ENCODE measurements around the gene C10orf62. TPM values are rescaled to one million over a fixed set of nuclear protein-coding genes. Genes with fewer than 3 reads are reported as not detected.

The C10orf62 gene
- total RNA-seq, 1 donor from 2014 or later = 0.34 TPM

GRCh38 chr10:97600616-97601015 lies 11.1 kb downstream of the C10orf62 start:
- DNase-seq (ENCODE audit: extremely low spot score, unreplicated experiment) = no peak
- Mint-ChIP-seq H3K4me3 (no peak overlapping the region), H3K27me3 (no peaks in the 10 kb centered on the region), H3K4me1 (ENCODE audit: unreplicated experiment) (no peaks in the 10 kb centered on the region), H3K36me3 (no peaks in the 10 kb centered on the region), H3K9me3 (no peaks in the 10 kb centered on the region), H3K27ac (no peak overlapping the region)
- TF ChIP-seq CTCF (conservative IDR thresholded peaks at IDR 0.05) = no peak

GRCh38 chr10:97601268-97602215 lies 12.0 kb downstream of the C10orf62 start:
- Mint-ChIP-seq H3K4me1 (ENCODE audit: unreplicated experiment) (no peaks in the 10 kb centered on the region), H3K9me3 (no peaks in the 10 kb centered on the region), H3K27ac (no peak overlapping the region), H3K27me3 (no peaks in the 10 kb centered on the region), H3K4me3 (no peak overlapping the region), H3K36me3 (no peaks in the 10 kb centered on the region)
- TF ChIP-seq CTCF (conservative IDR thresholded peaks at IDR 0.05) = no peak
- no peak for DNase-seq (ENCODE audit: extremely low spot score, unreplicated experiment)

- H3K4me1 Mint-ChIP-seq (ENCODE audit: unreplicated experiment) = peaks cover 4% of the 10 kb centered on the region
- no peaks in the 10 kb centered on the region for H3K27me3 Mint-ChIP-seq
- DNase-seq (ENCODE audit: extremely low spot score, unreplicated experiment) = no peak
- no peak overlapping the region for H3K4me3 Mint-ChIP-seq
- no peak for TF ChIP-seq CTCF (conservative IDR thresholded peaks at IDR 0.05)
- no peaks in the 10 kb centered on the region for H3K9me3 Mint-ChIP-seq
- H3K27ac Mint-ChIP-seq = no peak overlapping the region
- H3K36me3 Mint-ChIP-seq = no peaks in the 10 kb centered on the region
Measured at GRCh38 chr10:97607095-97607636, 17.6 kb downstream of the C10orf62 start.

- no peak for TF ChIP-seq CTCF (conservative IDR thresholded peaks at IDR 0.05)
- no peak for DNase-seq (ENCODE audit: extremely low spot score, unreplicated experiment)
- H3K9me3 Mint-ChIP-seq = no peaks in the 10 kb centered on the region
- H3K27me3 Mint-ChIP-seq = no peaks in the 10 kb centered on the region
- H3K27ac Mint-ChIP-seq = no peak overlapping the region
- H3K36me3 Mint-ChIP-seq = no peaks in the 10 kb centered on the region
- H3K4me1 Mint-ChIP-seq (ENCODE audit: unreplicated experiment) = peaks cover 4% of the 10 kb centered on the region
- no peak overlapping the region for H3K4me3 Mint-ChIP-seq
Measured at GRCh38 chr10:97608991-97609561, 19.6 kb downstream of the C10orf62 start.

GRCh38 chr10:97611473-97611872 lies 22.0 kb downstream of the C10orf62 start:
- H3K9me3 Mint-ChIP-seq = no peaks in the 10 kb centered on the region
- H3K27ac Mint-ChIP-seq = no peak overlapping the region

More at GRCh38 chr10:97611473-97611872, 22.0 kb downstream of the C10orf62 start:
- no peak for TF ChIP-seq CTCF (conservative IDR thresholded peaks at IDR 0.05)
- DNase-seq (ENCODE audit: extremely low spot score, unreplicated experiment) = no peak
- Mint-ChIP-seq H3K36me3 (peaks cover under 1% of the 10 kb centered on the region), H3K4me3 (no peak overlapping the region), H3K27me3 (no peaks in the 10 kb centered on the region), H3K4me1 (ENCODE audit: unreplicated experiment) (peaks cover 4% of the 10 kb centered on the region)
